SIG-M5 treated with dmso at 0.1 percent for 504 hours (cell line): ENCODE data around the gene KCNH1.
"Not testable (repeated sequence)": the region's sequence is repeated elsewhere in the genome, so short reads cannot be mapped to it uniquely, and the experiment has no call there.

Experiments used
- DNase-seq: peaks from one replicate; lab custom pipeline; 2025; ENCODE audit not compliant: unreplicated experiment; lab: John Stamatoyannopoulos, UW

KCNH1 gene

GRCh38 chr1:211011128-211011527, 122.8 kb downstream of the KCNH1 start:
- DNase-seq, result not testable (repeated sequence)

GRCh38 chr1:211009944-211010343, 124.0 kb downstream of the KCNH1 start:
- DNase-seq, result no peak

- DNase-seq, result no peak
Measured at GRCh38 chr1:211007830-211008229, 126.1 kb downstream of the KCNH1 start.

- DNase-seq, result not testable (repeated sequence)
Measured at GRCh38 chr1:210995931-210996330, 138.0 kb downstream of the KCNH1 start.

GRCh38 chr1:210992837-210993236, 141.1 kb downstream of the KCNH1 start:
- DNase-seq, result no peak

GRCh38 chr1:210989905-210990304, 144.0 kb downstream of the KCNH1 start:
- DNase-seq, result no peak

- no peak for DNase-seq
Measured at GRCh38 chr1:210981490-210981889, 152.5 kb downstream of the KCNH1 start.

- DNase-seq, result no peak
Measured at GRCh38 chr1:210980082-210980481, 153.9 kb downstream of the KCNH1 start.

GRCh38 chr1:210978974-210979354, 155.0 kb downstream of the KCNH1 start:
- DNase-seq, result no peak

GRCh38 chr1:210978316-210978973, 155.5 kb downstream of the KCNH1 start:
- no peak for DNase-seq

GRCh38 chr1:210951279-210951678, 182.7 kb downstream of the KCNH1 start:
- DNase-seq, result no peak

- peak; percentile 2 for DNase-seq
Measured at GRCh38 chr1:210949940-210950546, 183.9 kb downstream of the KCNH1 start.

- DNase-seq, result no peak
Measured at GRCh38 chr1:210949489-210949888, 184.5 kb downstream of the KCNH1 start.

GRCh38 chr1:210949039-210949438, 184.9 kb downstream of the KCNH1 start:
- no peak for DNase-seq

GRCh38 chr1:210944252-210944651, 189.7 kb downstream of the KCNH1 start:
- DNase-seq, result no peak

GRCh38 chr1:210942513-210942912, 191.4 kb downstream of the KCNH1 start:
- DNase-seq, result no peak

- DNase-seq, result no peak
Measured at GRCh38 chr1:210940081-210940617, 193.8 kb downstream of the KCNH1 start.

GRCh38 chr1:210938416-210938925, 195.5 kb downstream of the KCNH1 start:
- DNase-seq, result no peak

- DNase-seq, result no peak
Measured at GRCh38 chr1:210937846-210938245, 196.1 kb downstream of the KCNH1 start.

- DNase-seq, result no peak
Measured at GRCh38 chr1:210935905-210936304, 198.0 kb downstream of the KCNH1 start.

GRCh38 chr1:210932104-210932503, 201.8 kb downstream of the KCNH1 start:
- no peak for DNase-seq

- DNase-seq, result no peak
Measured at GRCh38 chr1:210922666-210923065, 211.3 kb downstream of the KCNH1 start.
